Calu3 (cell line): ENCODE measurements around the gene MARCHF5. TPM values are rescaled to one million over a fixed set of nuclear protein-coding genes. Genes with fewer than 3 reads are reported as not detected.
"Not testable (repeated sequence)": the region's sequence is repeated elsewhere in the genome, so short reads cannot be mapped to it uniquely, and the experiment has no call there.

ENCODE experiments used
- BruUV-seq: library from RNA; stranded (reverse); fragments of 400-500 nt; replicated peaks from 2 replicates; lab custom pipeline; 2021; lab: Mats Ljungman, UMichigan
- CTCF ChIA-PET: fragments of 300-600 bp; sonication (Branson Sonifier 250); formaldehyde crosslinking; loops from one replicate; lab custom pipeline; 2022; ENCODE audit warnings: antibody characterized with exemption; lab: Charles Lee
- DNase-seq: peaks from one replicate; pipeline ENCODE4 v3.0.0; 2022
- H3K27ac Mint-ChIP-seq: one replicate; pipeline ENCODE4 v1.8.0; 2022; ENCODE audit warnings: mixed read lengths; ENCODE audit not compliant: unreplicated experiment
- H3K27me3 Mint-ChIP-seq: one replicate; pipeline ENCODE4 v1.8.0; 2022; ENCODE audit warnings: mixed read lengths; ENCODE audit not compliant: unreplicated experiment
- H3K36me3 Mint-ChIP-seq: one replicate; pipeline ENCODE4 v1.8.0; 2022; ENCODE audit warnings: mild to moderate bottlenecking, moderate library complexity, mixed read lengths; ENCODE audit not compliant: insufficient read depth, unreplicated experiment
- H3K4me1 Mint-ChIP-seq: one replicate; pipeline ENCODE4 v1.8.0; 2022; ENCODE audit warnings: mild to moderate bottlenecking, low read depth, mixed read lengths; ENCODE audit not compliant: unreplicated experiment
- H3K4me3 Mint-ChIP-seq: one replicate; pipeline ENCODE4 v1.8.0; 2022; ENCODE audit warnings: mild to moderate bottlenecking, low read depth, moderate library complexity, mixed read lengths; ENCODE audit not compliant: unreplicated experiment
- H3K9me3 Mint-ChIP-seq: one replicate; pipeline ENCODE4 v1.8.0; 2022; ENCODE audit warnings: low read depth, mixed read lengths; ENCODE audit not compliant: unreplicated experiment
- CTCF ChIP-seq: fragments of 200-600 bp; IDR thresholded peaks from one replicate; pipeline ENCODE4 v1.8.0; 2022; ENCODE audit warnings: antibody characterized with exemption; ENCODE audit not compliant: unreplicated experiment
- intact Hi-C: fragments of 100-400 bp; cut with micrococcal nuclease; formaldehyde crosslinking; loops from one replicate; pipeline ENCODE4 v1.10.0; 2022; ENCODE audit not compliant: unreplicated experiment
- total RNA-seq: library from RNA; stranded (reverse); gene quantifications from 2 replicates; pipeline ENCODE4 v1.2.3, GENCODE V29; 2022

The MARCHF5 gene
- total RNA-seq, 1 experiment from 2014 or later, result 28.1 TPM

- DNase-seq, result no peak
- intact Hi-C loops, result no loop called here
- no peaks in the 10 kb centered on the region for H3K9me3 Mint-ChIP-seq
- TF ChIP-seq CTCF, result no peak
- CTCF ChIA-PET, result no interaction called here
- BruUV-seq, result no TSS peak
- H3K4me3 Mint-ChIP-seq, result no peak overlapping the region
- H3K36me3 Mint-ChIP-seq, result peaks cover 4% of the 10 kb centered on the region
- peaks cover 6% of the 10 kb centered on the region for H3K4me1 Mint-ChIP-seq
- no peak overlapping the region for H3K27ac Mint-ChIP-seq
- H3K27me3 Mint-ChIP-seq, result no peaks in the 10 kb centered on the region
Observed at GRCh38 chr10:92342796-92343195, 51.8 kb downstream of the MARCHF5 start.

DNA sequence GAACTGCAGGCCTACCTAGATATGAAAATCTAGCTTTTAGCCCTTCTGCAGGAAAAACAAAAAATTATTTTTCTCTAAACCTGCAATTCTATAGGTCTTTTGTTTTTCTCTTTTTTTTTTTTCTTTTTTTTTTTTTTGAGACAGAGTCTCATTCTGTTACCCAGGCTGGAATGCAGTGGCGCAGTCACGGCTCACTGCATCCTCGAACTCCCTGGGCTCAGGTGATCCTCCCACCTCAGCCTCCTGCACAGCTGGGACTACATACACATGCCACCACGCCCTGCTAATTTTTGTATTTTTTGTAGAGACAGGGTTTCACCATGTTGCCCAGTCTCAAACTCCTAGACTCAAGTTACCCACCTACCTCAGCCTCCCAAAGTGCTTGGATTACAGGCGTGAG lies 54.6 kb downstream of the MARCHF5 start:
- intact Hi-C loops, DNase-seq, BruUV-seq, H3K4me3 Mint-ChIP-seq, H3K27ac Mint-ChIP-seq, H3K27me3 Mint-ChIP-seq, H3K4me1 Mint-ChIP-seq, H3K9me3 Mint-ChIP-seq, H3K36me3 Mint-ChIP-seq: not testable (repeated sequence)
- CTCF ChIA-PET, result interaction anchor here (0.7 kb wide), 1 partner anchor 42 kb away, joined by 3 read pairs; no protein-coding TSS in a partner anchor

DNA sequence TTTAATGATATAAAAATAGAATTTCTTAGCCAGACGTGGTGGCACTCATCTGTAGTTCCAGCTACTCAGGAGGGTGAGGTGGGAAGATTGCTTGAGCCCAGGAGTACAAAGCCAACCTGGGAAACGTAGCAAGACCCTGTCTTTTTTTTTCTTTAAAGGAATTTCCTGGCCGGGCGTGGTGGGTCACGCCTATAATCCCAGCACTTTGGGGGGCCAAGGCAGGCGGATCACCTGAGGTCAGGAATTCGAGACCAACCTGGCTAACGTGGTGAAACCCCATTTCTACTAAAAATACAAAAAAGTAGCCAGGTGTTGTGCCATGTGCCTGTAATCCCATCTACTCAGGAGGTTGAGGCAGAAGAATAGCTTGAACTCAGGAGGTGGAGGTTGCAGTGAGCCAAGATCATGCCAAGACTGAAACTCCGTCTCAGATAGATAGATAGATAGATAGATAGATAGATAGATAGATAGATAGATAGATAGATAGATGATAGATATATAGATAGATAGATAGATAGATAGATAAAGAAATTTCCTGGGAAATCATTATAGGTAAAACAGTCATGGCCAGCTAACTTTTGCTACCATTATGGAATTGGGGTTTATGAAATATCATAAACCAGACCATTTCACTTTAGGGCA lies 56.2 kb downstream of the MARCHF5 start:
- CTCF ChIA-PET, H3K27ac Mint-ChIP-seq, H3K4me1 Mint-ChIP-seq, H3K36me3 Mint-ChIP-seq, H3K9me3 Mint-ChIP-seq, H3K27me3 Mint-ChIP-seq, intact Hi-C loops, H3K4me3 Mint-ChIP-seq, BruUV-seq, DNase-seq: not testable (repeated sequence)

- BruUV-seq, result no TSS peak
- intact Hi-C loops, result no loop called here
Observed at GRCh38 chr10:92350411-92350810, 59.4 kb downstream of the MARCHF5 start.

GRCh38 chr10:92354587-92354986 lies 63.6 kb downstream of the MARCHF5 start:
- intact Hi-C loops, result no loop called here
- no peak for TF ChIP-seq CTCF
- CTCF ChIA-PET, result no interaction called here
- H3K36me3 Mint-ChIP-seq, result no peaks in the 10 kb centered on the region
- H3K9me3 Mint-ChIP-seq, result no peaks in the 10 kb centered on the region
- no TSS peak for BruUV-seq
- no peaks in the 10 kb centered on the region for H3K27me3 Mint-ChIP-seq
- H3K27ac Mint-ChIP-seq, result no peak overlapping the region
- no peak overlapping the region for H3K4me3 Mint-ChIP-seq
- no peak for DNase-seq
- H3K4me1 Mint-ChIP-seq, result no peaks in the 10 kb centered on the region

More at GRCh38 chr10:92350411-92350810, 59.4 kb downstream of the MARCHF5 start:
- Mint-ChIP-seq H3K4me1 (no peaks in the 10 kb centered on the region), H3K27me3 (no peaks in the 10 kb centered on the region), H3K4me3 (no peak overlapping the region), H3K9me3 (no peaks in the 10 kb centered on the region), H3K27ac (no peak overlapping the region), H3K36me3 (peaks cover 4% of the 10 kb centered on the region)
- CTCF ChIA-PET, result no interaction called here
- DNase-seq, result no peak
- no peak for TF ChIP-seq CTCF
